HepG2 (cell line): Measurements from ENCODE around the gene SERTAD3. TPM values are rescaled to one million over a fixed set of nuclear protein-coding genes. Genes with fewer than 3 reads are reported as not detected.

Experiments
- DDIT3 ChIP-seq: sonication (generic); formaldehyde crosslinking; IDR thresholded peaks from 2 replicates; pipeline ENCODE4 v1.4.0; 2020; ENCODE audit warnings: mild to moderate bottlenecking, missing genetic modification reagents
- HIC2 ChIP-seq: sonication (generic); formaldehyde crosslinking; IDR thresholded peaks from 2 replicates; pipeline ENCODE4 v1.9.0; 2022; ENCODE audit warnings: low read depth, missing genetic modification reagents
- NR2C2 ChIP-seq: sonication (generic); formaldehyde crosslinking; IDR thresholded peaks from 2 replicates; pipeline ENCODE4 v1.4.0; 2020; ENCODE audit warnings: missing genetic modification reagents, mild to moderate bottlenecking, moderate library complexity, borderline replicate concordance
- NR2F1 ChIP-seq, 2 experiments: fragments of 450-650 bp in 1 of 2; formaldehyde crosslinking in 1 of 2; IDR thresholded peaks; 2 replicates each; pipeline versions ENCODE4 v1.5.0 to v1.6.1; 2016 to 2020; ENCODE audit warnings: mild to moderate bottlenecking in 1 of 2, missing compliant biosample characterization in 1 of 2, missing genetic modification reagents in 1 of 2, moderate library complexity in 1 of 2
- ONECUT2 ChIP-seq: sonication (generic); formaldehyde crosslinking; IDR thresholded peaks from 2 replicates; pipeline ENCODE4 v1.4.0; 2020; ENCODE audit warnings: missing genetic modification reagents
- PCBP1 ChIP-seq: fragments of 200-400 bp; formaldehyde crosslinking; IDR thresholded peaks from 2 replicates; pipeline ENCODE4 v1.6.1; 2017; ENCODE audit warnings: mild to moderate bottlenecking, low read depth, low read length, borderline replicate concordance
- SMYD3 ChIP-seq: sonication (generic); formaldehyde crosslinking; IDR thresholded peaks from 2 replicates; pipeline ENCODE4 v1.8.1; 2023; ENCODE audit warnings: mild to moderate bottlenecking, missing genetic modification reagents
- STAT5B ChIP-seq: sonication (generic); formaldehyde crosslinking; IDR thresholded peaks from 2 replicates; pipeline ENCODE4 v1.4.0; 2020; ENCODE audit warnings: missing genetic modification reagents
- WIZ ChIP-seq: sonication (generic); formaldehyde crosslinking; IDR thresholded peaks from 2 replicates; pipeline ENCODE4 v1.5.1; 2020; ENCODE audit warnings: mild to moderate bottlenecking, missing genetic modification reagents
- ZNF12 ChIP-seq: sonication (generic); formaldehyde crosslinking; IDR thresholded peaks from 2 replicates; pipeline ENCODE4 v1.5.0; 2020; ENCODE audit warnings: missing genetic modification reagents
- ZNF296 ChIP-seq: sonication (generic); formaldehyde crosslinking; conservative IDR thresholded peaks from 2 replicates; pipeline ENCODE4 v1.5.0; 2020; ENCODE audit warnings: mild to moderate bottlenecking, missing genetic modification reagents
- ZNF33A ChIP-seq: sonication (generic); formaldehyde crosslinking; IDR thresholded peaks from 2 replicates; pipeline ENCODE4 v1.5.1; 2020; ENCODE audit warnings: missing genetic modification reagents, mild to moderate bottlenecking, moderate library complexity, borderline replicate concordance
- ZNF558 ChIP-seq: sonication (generic); formaldehyde crosslinking; IDR thresholded peaks from 2 replicates; pipeline ENCODE4 v1.9.0; 2022; ENCODE audit warnings: mild to moderate bottlenecking, missing genetic modification reagents, borderline replicate concordance
- ZNF75D ChIP-seq: sonication (generic); formaldehyde crosslinking; IDR thresholded peaks from 2 replicates; pipeline ENCODE4 v1.8.1; 2023; ENCODE audit warnings: missing genetic modification reagents, mild to moderate bottlenecking, borderline replicate concordance
- ZSCAN21 ChIP-seq: sonication (generic); formaldehyde crosslinking; IDR thresholded peaks from 2 replicates; pipeline ENCODE4 v1.8.0; 2022; ENCODE audit warnings: mild to moderate bottlenecking, missing genetic modification reagents, moderate library complexity, borderline replicate concordance
- ZZZ3 ChIP-seq: sonication (generic); formaldehyde crosslinking; IDR thresholded peaks from 2 replicates; pipeline ENCODE4 v1.4.0; 2020; ENCODE audit warnings: missing genetic modification reagents, mild to moderate bottlenecking, borderline replicate concordance
- polyA plus RNA-seq, 8 experiments: library from polyadenylated mRNA; depleted of rRNA in 3 of 8; stranded (reverse) in 7 of 8; unstranded in 1 of 8; fragments of >200 nt; fragmentation: Illumina TruSeq in 4 of 8; extraction: Trizol in 4 of 8; gene quantifications; 2 replicates each; pipeline versions ENCODE4 v1.2.1 to v1.2.3, GENCODE V29; 2011 to 2016; ENCODE audit warnings: low read depth in 4 of 8, missing spikeins in 1 of 8, mixed read lengths in 1 of 8; ENCODE audit not compliant: insufficient read depth in 1 of 8
- total RNA-seq, 5 experiments: library from RNA; depleted of rRNA; stranded (reverse); fragments of >200 nt; fragmentation: Illumina TruSeq; extraction: Trizol; gene quantifications; 2 replicates each; pipeline ENCODE4 v1.2.3, GENCODE V29; 2016; ENCODE audit warnings: low read depth in 1 of 5
- TF ChIP-seq, protein P1 (sequence below): sonication (generic); formaldehyde crosslinking; IDR thresholded peaks from one replicate; pipeline ENCODE4 v1.5.1; 2020; ENCODE audit warnings: mild to moderate bottlenecking, missing genetic modification reagents; ENCODE audit errors: not compliant biosample characterization

The SERTAD3 gene
- total and polyA plus RNA-seq, 2 of the 13 experiments (the other 11 are each of a cell fraction or from before 2014, with no cell fraction given): 9.6 to 16.9 TPM

GRCh38 chr19:40420766-40421765 is 23.1 kb downstream of the SERTAD3 start (continued):
- TF ChIP-seq ZNF75D (no peak), NR2F1 (CRISPR knock-in tag; IDR thresholded peaks at IDR 0.05) (peak in 1 of 2 experiments; percentile 29; a peak in 1 of 4 replicates), ZNF296 (no peak; the same call in 1 of the 2 replicates), NR2C2 (CRISPR knock-in tag) (no peak), SMYD3 (CRISPR knock-in tag) (no peak), WIZ (CRISPR knock-in tag) (0 out of 2 replicates have a peak, but pooled peaks have one; percentile 58), ZNF33A (no peak), ZNF558 (CRISPR knock-in tag) (peak; percentile 69; the same call in 1 of the 2 replicates), HIC2 (peak; percentile 62; the same call in 1 of the 2 replicates), ONECUT2 (CRISPR knock-in tag) (0 out of 2 replicates have a peak, but pooled peaks have one; percentile 3), ZSCAN21 (CRISPR knock-in tag) (peak; percentile 57; the same call in 1 of the 2 replicates), DDIT3 (CRISPR knock-in tag) (no peak), STAT5B (CRISPR knock-in tag) (no peak), PCBP1 (peak; percentile 92; the same call in 1 of the 2 replicates), ZZZ3 (CRISPR knock-in tag) (no peak; the same call in 1 of the 2 replicates), ZNF12 (CRISPR knock-in tag) (no peak)
- TF ChIP-seq, protein P1, sequence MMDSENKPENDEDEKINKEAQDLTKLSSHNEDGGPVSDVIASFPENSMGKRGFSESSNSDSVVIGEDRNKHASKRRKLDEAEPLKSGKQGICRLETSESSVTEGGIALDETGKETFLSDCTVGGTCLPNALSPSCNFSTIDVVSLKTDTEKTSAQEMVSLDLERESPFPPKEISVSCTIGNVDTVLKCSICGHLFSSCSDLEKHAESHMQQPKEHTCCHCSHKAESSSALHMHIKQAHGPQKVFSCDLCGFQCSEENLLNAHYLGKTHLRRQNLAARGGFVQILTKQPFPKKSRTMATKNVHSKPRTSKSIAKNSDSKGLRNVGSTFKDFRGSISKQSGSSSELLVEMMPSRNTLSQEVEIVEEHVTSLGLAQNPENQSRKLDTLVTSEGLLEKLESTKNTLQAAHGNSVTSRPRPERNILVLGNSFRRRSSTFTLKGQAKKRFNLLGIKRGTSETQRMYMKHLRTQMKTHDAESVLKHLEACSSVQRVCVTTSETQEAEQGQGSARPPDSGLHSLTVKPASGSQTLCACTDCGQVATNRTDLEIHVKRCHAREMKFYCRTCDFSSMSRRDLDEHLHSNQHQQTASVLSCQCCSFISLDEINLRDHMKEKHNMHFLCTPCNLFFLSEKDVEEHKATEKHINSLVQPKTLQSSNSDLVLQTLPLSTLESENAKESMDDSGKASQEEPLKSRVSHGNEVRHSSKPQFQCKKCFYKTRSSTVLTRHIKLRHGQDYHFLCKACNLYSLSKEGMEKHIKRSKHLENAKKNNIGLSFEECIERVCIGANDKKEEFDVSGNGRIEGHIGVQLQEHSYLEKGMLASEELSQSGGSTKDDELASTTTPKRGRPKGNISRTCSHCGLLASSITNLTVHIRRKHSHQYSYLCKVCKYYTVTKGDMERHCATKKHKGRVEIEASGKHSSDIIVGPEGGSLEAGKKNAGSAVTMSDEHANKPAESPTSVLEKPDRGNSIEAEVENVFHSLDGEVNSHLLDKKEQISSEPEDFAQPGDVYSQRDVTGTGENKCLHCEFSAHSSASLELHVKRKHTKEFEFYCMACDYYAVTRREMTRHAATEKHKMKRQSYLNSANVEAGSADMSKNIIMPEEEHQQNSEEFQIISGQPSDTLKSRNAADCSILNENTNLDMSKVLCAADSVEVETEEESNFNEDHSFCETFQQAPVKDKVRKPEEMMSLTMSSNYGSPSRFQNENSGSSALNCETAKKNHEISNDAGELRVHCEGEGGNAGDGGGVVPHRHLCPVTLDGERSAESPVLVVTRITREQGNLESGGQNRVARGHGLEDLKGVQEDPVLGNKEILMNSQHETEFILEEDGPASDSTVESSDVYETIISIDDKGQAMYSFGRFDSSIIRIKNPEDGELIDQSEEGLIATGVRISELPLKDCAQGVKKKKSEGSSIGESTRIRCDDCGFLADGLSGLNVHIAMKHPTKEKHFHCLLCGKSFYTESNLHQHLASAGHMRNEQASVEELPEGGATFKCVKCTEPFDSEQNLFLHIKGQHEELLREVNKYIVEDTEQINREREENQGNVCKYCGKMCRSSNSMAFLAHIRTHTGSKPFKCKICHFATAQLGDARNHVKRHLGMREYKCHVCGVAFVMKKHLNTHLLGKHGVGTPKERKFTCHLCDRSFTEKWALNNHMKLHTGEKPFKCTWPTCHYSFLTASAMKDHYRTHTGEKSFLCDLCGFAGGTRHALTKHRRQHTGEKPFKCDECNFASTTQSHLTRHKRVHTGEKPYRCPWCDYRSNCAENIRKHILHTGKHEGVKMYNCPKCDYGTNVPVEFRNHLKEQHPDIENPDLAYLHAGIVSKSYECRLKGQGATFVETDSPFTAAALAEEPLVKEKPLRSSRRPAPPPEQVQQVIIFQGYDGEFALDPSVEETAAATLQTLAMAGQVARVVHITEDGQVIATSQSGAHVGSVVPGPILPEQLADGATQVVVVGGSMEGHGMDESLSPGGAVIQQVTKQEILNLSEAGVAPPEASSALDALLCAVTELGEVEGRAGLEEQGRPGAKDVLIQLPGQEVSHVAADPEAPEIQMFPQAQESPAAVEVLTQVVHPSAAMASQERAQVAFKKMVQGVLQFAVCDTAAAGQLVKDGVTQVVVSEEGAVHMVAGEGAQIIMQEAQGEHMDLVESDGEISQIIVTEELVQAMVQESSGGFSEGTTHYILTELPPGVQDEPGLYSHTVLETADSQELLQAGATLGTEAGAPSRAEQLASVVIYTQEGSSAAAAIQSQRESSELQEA (CRISPR knock-in tag): no peak
